ENCODE data around the gene CMTR1. TPM values are rescaled to one million over a fixed set of nuclear protein-coding genes. Genes with fewer than 3 reads are reported as not detected.
A peak's percentile ranks its signal among the peaks of the same experiment; 100 is the strongest.

Gene CMTR1
- total RNA-seq, 1 experiment from 2014 or later: 84.5 TPM

GRCh38 chr6:37460805-37461204 lies 27.8 kb downstream of the CMTR1 start:
- no peak for DNase-seq (ENCODE audit: low read depth)
- in situ Hi-C loops (cut with HindIII; ENCODE audit: low pct_unique_long_range_greater_than_20kb, low sequenced_read_pairs): no loop called here

DNA sequence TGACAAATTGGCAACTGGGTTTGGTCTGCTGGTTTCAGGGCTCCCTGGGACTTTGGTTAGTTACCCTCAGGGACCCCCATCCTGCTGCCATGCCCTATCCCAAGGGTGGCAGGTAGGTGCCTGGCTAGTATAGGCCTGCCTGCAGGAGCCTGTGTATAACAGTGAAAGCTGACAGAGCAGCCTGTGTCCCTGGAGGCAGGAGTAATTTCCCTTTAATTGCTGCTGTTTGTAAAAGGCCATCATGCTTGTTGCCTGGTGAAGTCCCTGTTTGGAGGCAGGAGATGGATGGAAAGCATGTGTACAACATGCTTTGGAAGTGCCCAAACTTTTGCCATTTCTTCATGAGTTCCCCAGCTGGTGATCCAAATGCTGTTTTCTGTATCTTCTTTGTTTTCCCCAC lies 30.1 kb downstream of the CMTR1 start:
- in situ Hi-C loops (cut with HindIII; ENCODE audit: low pct_unique_long_range_greater_than_20kb, low sequenced_read_pairs): no loop called here
- DNase-seq (ENCODE audit: low read depth): no peak

GRCh38 chr6:37467718-37468117 lies 34.7 kb downstream of the CMTR1 start:
- DNase-seq (ENCODE audit: low read depth): no peak
- in situ Hi-C loops (cut with HindIII; ENCODE audit: low pct_unique_long_range_greater_than_20kb, low sequenced_read_pairs): no loop called here

- in situ Hi-C loops (cut with HindIII; ENCODE audit: low pct_unique_long_range_greater_than_20kb, low sequenced_read_pairs): no loop called here
- DNase-seq (ENCODE audit: low read depth): peak; percentile 29
Observed at GRCh38 chr6:37473364-37474095, 40.5 kb downstream of the CMTR1 start.

GRCh38 chr6:37474316-37474715 lies 41.3 kb downstream of the CMTR1 start:
- in situ Hi-C loops (cut with HindIII; ENCODE audit: low pct_unique_long_range_greater_than_20kb, low sequenced_read_pairs): no loop called here
- DNase-seq (ENCODE audit: low read depth): no peak

DNA sequence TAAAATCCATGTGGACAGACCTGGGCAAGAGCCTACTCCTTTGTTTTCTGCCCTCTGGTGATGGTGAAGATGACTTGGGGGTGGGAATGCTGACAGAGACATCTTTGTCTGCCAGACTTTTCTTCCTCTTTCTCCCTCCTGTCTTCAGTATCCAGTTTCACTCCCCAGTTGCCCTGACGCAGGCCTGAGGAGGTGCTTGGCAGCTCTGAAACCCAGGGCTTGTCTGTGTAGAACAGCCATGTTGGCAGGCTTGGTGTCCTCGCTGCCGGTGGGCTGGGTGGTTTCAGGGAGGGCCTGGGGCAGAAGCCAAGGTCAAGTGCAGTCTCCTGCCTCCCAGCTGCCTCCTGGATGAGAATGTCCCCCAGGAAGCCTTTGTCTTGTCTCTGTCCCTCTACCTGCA lies 44.2 kb downstream of the CMTR1 start:
- DNase-seq (ENCODE audit: low read depth): no peak
- in situ Hi-C loops (cut with HindIII; ENCODE audit: low pct_unique_long_range_greater_than_20kb, low sequenced_read_pairs): no loop called here

DNA sequence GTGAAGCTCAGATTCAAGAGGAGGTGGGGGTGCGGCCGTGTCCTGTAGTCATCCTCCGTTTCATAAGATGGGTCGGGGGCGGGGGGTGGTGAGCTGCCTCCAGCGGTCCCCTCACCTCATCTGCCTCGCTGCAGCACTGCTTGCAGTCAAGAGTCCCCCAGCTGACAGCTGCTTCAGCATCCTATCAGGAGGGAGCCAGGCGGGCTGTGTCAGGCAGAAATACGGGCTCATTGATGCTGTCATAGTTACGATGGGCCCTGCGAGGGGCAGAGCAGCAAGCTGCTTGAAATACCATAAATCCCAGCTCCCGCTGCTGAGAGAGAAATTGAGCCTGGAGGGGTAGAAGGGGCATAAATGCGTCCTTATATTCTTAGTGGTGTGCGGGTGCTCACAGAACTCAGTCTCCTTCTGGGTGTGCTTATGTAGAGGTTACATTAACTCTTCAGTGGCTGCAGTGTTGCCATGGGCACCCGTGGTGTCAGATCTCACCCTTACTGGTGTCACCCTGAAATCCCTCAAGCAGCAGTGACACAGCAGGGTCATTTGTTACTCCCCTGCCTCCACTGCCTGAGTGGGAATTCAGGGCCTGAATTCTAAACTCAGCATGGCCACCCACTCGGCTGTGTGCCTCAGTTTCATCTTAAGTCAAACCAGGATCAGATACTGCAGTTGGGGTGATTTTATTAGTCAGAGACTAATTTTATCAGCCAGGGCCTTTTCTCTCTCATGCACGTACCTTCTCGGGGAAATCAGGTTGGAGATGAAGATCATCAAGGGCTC lies 44.8 kb downstream of the CMTR1 start:
- in situ Hi-C loops (cut with HindIII; ENCODE audit: low pct_unique_long_range_greater_than_20kb, low sequenced_read_pairs): no loop called here
- no peak for DNase-seq (ENCODE audit: low read depth)

DNA sequence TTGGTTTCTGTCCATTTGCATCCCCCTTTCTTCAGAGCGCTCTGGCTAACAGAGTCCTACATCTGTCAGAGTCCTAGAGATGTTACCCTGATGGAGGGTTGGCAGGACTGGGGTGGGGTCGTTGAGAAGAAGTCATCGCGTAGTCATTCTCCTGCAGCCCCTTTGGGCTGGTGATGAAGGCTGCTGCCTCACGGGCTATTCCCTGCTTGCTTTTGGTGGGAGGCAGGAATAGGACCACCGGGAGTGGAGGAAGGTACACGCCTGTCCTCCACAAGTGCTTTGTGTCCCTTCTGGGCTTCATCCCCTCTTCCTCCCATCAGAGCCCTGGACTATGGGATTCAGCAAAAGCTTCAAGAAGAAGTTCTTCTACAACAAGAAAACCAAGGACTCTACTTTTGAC lies 45.8 kb downstream of the CMTR1 start:
- in situ Hi-C loops (cut with HindIII; ENCODE audit: low pct_unique_long_range_greater_than_20kb, low sequenced_read_pairs): no loop called here
- DNase-seq (ENCODE audit: low read depth): no peak

GRCh38 chr6:37479266-37479854 lies 46.3 kb downstream of the CMTR1 start:
- in situ Hi-C loops (cut with HindIII; ENCODE audit: low pct_unique_long_range_greater_than_20kb, low sequenced_read_pairs): no loop called here
- no peak for DNase-seq (ENCODE audit: low read depth)

DNA sequence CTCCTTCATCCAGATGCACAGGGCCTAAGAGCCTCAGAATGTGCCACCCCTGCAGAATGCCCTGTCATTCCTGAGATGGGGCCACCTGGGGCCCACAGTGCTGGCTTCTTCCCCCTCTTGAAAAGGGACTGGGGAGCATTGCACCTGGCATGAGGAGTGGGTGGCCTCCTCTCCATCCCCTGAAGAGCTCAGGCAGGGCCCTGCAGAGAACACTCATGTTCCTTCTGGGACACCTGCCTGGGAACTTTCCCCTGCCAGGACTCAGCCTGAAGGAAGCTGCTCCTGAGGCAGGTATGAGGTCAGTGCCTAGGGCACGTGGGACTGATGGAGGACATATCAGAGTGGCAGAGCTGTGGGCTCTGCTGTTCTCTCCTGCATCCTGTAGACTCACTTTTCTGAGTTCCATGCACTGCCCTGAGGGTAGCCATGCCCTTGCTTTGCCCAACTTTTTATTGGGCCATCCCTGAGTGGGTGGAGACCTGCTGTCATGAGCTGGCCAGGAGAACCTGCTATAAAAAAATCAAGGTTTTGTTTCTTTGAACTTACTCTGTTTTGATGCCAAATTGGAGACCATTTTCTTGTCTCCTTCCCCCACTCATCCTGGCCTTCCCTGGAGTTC lies 47.2 kb downstream of the CMTR1 start:
- DNase-seq (ENCODE audit: low read depth): no peak
- in situ Hi-C loops (cut with HindIII; ENCODE audit: low pct_unique_long_range_greater_than_20kb, low sequenced_read_pairs): no loop called here

- DNase-seq (ENCODE audit: low read depth): no peak
- in situ Hi-C loops (cut with HindIII; ENCODE audit: low pct_unique_long_range_greater_than_20kb, low sequenced_read_pairs): no loop called here
Observed at GRCh38 chr6:37480951-37481534, 48.0 kb downstream of the CMTR1 start.

DNA sequence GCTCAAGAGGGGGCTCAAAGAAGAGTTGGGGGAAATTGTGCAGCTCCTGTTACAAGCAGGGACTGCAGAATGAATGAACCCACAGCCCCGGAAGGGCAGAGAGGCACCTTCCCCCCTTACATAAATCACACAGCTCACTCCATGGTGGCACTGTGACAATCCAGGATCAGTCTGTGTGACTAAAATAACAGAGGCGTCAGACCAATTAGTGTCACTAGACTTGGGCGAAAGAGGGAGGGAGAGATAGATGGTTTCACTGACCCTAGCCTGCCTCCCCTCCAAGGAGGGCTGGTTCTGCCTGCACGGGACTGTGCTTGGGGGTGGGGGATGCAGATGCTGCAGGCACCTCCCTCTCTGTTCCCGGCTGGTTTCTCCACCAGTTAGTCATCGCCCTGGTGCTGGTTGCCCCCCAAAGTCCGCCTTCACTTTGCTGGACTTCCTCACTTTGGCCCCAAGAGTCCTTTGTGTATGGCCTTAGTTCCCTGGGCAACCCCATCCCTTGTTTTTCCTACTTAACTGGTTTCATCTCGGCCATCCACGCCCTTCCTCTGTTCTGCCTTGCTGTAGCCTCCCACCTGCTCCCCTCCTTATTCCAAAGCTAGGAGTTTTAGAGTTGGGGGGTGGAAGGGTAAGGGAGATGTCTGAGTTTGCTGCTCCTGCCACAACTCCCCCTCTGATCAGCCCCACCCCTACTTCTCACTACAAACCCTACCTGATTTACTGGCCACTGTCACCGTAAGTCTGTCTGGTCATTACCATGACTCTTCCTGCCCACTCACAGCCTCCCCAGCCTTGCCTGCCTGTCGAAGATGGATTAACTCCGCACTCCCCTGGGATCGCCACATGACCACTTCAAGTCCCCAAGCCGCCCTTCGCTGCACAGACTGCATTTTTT lies 48.9 kb downstream of the CMTR1 start:
- in situ Hi-C loops (cut with HindIII; ENCODE audit: low pct_unique_long_range_greater_than_20kb, low sequenced_read_pairs): no loop called here

DNA sequence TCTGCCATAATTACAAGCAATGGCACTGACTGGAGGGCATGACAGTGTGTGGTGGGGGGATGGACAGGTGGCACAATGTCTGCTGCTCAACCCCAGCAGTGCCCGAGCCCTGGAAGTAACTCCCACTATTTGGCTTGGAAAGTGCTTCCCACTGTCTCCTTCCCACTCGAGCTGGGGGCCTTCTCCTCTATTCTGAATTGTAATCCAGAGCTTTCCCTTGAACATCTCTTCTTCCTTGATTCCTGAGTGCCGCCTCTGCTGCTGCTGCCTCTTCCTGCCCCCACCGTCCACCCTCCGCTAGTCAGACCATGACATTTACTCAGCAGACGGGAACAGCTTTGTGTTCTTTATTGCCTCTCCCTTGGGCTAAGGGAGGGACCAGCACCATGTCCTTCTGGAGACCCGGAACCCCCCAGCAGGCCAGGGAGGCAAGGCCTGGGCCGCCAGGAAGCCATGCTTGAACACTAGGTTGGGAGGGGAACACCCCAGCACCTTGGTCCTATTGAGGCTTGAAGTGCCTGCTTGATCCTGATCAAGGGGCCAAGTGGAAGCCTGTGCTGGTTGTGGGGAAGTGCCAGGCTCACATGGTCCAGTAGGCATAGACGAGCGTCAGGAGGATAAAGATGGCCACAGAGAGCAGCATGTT lies 49.7 kb downstream of the CMTR1 start:
- DNase-seq (ENCODE audit: low read depth): peak; percentile 78
- in situ Hi-C loops (cut with HindIII; ENCODE audit: low pct_unique_long_range_greater_than_20kb, low sequenced_read_pairs): no loop called here

More for the DNA sequence above, 48.9 kb downstream of the CMTR1 start:
- peak; percentile 95 for DNase-seq (ENCODE audit: low read depth)

DNA sequence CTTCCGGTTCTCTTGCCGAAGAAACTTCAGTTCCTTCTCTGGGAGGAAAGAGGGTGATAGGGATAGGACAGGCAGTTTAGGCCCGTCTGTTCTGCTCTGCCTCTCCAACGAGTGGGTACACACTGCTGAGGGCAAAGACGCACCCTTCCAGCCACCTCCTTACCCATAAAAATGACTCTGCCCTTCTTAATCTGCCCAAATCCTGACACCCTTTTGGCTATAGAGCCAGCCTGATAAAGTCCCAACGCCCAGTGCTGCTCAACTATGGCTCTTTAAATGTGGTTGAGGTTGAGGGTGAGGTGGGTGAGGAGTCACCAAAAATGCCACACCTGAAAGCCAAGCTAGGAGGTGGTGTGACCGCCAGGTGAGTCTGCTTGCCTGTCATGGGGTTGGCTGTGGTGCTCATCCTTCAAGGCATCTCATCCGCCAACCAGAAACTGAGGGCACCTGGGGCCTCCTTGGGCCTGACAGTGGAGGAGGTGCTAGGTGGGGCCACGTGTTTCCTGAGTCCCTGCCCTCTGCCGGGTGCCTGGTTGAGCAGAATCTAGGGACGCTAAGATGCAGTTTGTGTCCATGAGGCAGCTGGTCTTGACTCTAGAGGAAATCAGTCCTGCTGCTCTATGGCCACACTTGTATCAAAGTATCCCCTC lies 50.4 kb downstream of the CMTR1 start:
- in situ Hi-C loops (cut with HindIII; ENCODE audit: low pct_unique_long_range_greater_than_20kb, low sequenced_read_pairs): no loop called here
- DNase-seq (ENCODE audit: low read depth): no peak

- in situ Hi-C loops (cut with HindIII; ENCODE audit: low pct_unique_long_range_greater_than_20kb, low sequenced_read_pairs): no loop called here
- peak; percentile 47 for DNase-seq (ENCODE audit: low read depth)
Observed at GRCh38 chr6:37483917-37484785, 51.1 kb downstream of the CMTR1 start.

DNA sequence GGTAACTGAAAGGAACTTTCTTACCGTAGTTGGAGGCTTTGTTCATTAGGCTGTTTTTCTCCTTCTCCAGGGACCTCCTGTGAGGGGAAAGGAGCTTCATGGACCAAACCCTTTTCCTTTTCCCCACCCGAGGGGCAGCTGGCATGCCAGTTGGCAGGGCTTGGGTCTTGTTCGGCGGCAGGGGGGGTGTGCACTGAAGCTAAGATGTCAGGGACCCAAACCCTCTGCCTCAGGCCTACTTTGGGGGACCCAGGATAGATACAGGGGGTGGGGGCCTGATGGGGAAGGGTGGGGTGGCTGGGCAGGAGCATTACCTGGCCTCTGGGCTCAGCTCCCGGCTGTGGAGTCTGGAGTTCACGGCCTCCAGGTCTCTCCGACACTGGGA lies 51.8 kb downstream of the CMTR1 start:
- no peak for DNase-seq (ENCODE audit: low read depth)
- in situ Hi-C loops (cut with HindIII; ENCODE audit: low pct_unique_long_range_greater_than_20kb, low sequenced_read_pairs): no loop called here
